Measurements from ENCODE around the gene FCRLB. TPM values are rescaled to one million over a fixed set of nuclear protein-coding genes. Genes with fewer than 3 reads are reported as not detected.
A peak's percentile ranks its signal among the peaks of the same experiment; 100 is the strongest.
"Not testable (repeated sequence)": the region's sequence is repeated elsewhere in the genome, so short reads cannot be mapped to it uniquely, and the experiment has no call there.

The FCRLB gene
- total and polyA plus RNA-seq, 3 donors from 2014 or later, result 0.53 to 0.68 (median 0.63) TPM

GRCh38 chr1:161766102-161766981 is 45.0 kb downstream of the FCRLB start, which contains the start of gene ATF6:
Gene ATF6 (plus strand): TSS chr1:161766320. CDS start chr1:161766361, 41 bp downstream.
- WGBS, 2 donors, result 0 to 1% methylated on average over 32 to 35 of the region's 35 CpGs
- Histone ChIP-seq H3K36me3 (ENCODE audit: low read depth, missing control alignments) (no peaks in the 10 kb centered on the region), H3K9me3 (no peaks in the 10 kb centered on the region), H3K27ac (peak within 1 kb of the TSS; percentile 91 to 92), H3K27me3 (no peaks in the 10 kb centered on the region), H3K4me3 (peak within 1 kb of the TSS; percentile 86 to 89), H3K4me1 (peaks cover 11% of the 10 kb centered on the region)
- intact Hi-C loops (cut with DNase I; ENCODE audit: low total_unique reads), result no loop called here
- TF ChIP-seq CTCF (IDR thresholded peaks at IDR 0.05) (peak in 2 of 3 experiments; percentile 37 to 54), POLR2A (IDR thresholded peaks at IDR 0.05) (peak; percentile 26)
- DNase-seq, result peak; percentile 94

GRCh38 chr1:161768461-161768860 is 47.1 kb downstream of the FCRLB start:
- no peak overlapping the region for H3K4me3 ChIP-seq
- WGBS, 2 donors, result 73 to 80% methylated on average over 5 of the region's 5 CpGs
- H3K4me1 ChIP-seq, result peaks cover 11% of the 10 kb centered on the region
- H3K36me3 ChIP-seq (ENCODE audit: low read depth, missing control alignments), result no peaks in the 10 kb centered on the region
- no peak for TF ChIP-seq POLR2A (IDR thresholded peaks at IDR 0.05)
- TF ChIP-seq CTCF (IDR thresholded peaks at IDR 0.05), result no peak
- H3K9me3 ChIP-seq, result no peaks in the 10 kb centered on the region
- intact Hi-C loops (cut with DNase I; ENCODE audit: low total_unique reads), result no loop called here
- no peak overlapping the region for H3K27ac ChIP-seq
- DNase-seq, result no peak
- H3K27me3 ChIP-seq, result no peaks in the 10 kb centered on the region

- DNase-seq, result no peak
- Histone ChIP-seq H3K4me3 (no peak overlapping the region), H3K36me3 (ENCODE audit: low read depth, missing control alignments) (no peaks in the 10 kb centered on the region), H3K27me3 (no peaks in the 10 kb centered on the region), H3K9me3 (no peaks in the 10 kb centered on the region), H3K4me1 (peaks cover 11% of the 10 kb centered on the region), H3K27ac (no peak overlapping the region)
- no peak for TF ChIP-seq CTCF (IDR thresholded peaks at IDR 0.05)
- no peak for TF ChIP-seq POLR2A (IDR thresholded peaks at IDR 0.05)
- intact Hi-C loops (cut with DNase I; ENCODE audit: low total_unique reads), result no loop called here
These were observed 47.8 kb downstream of the FCRLB start for GRCh38 chr1:161768986-161769672.

- H3K9me3 ChIP-seq; H3K27me3 ChIP-seq; intact Hi-C loops (cut with DNase I; ENCODE audit: low total_unique reads); H3K4me3 ChIP-seq; H3K36me3 ChIP-seq (ENCODE audit: low read depth, missing control alignments); H3K27ac ChIP-seq; DNase-seq: not testable (repeated sequence)
- WGBS, 2 donors, result 76 to 86% methylated on average over 5 of the region's 5 CpGs
- peaks cover 11% of the 10 kb centered on the region for H3K4me1 ChIP-seq
These were observed 48.3 kb downstream of the FCRLB start for GRCh38 chr1:161769673-161770045.

- H3K27ac ChIP-seq, result no peak overlapping the region
- H3K27me3 ChIP-seq, result no peaks in the 10 kb centered on the region
- DNase-seq, result no peak
- TF ChIP-seq POLR2A (IDR thresholded peaks at IDR 0.05), result no peak
- TF ChIP-seq CTCF (IDR thresholded peaks at IDR 0.05), result no peak
- WGBS, 2 donors, result 89 to 92% methylated on average over 3 of the region's 3 CpGs
- no peaks in the 10 kb centered on the region for H3K36me3 ChIP-seq (ENCODE audit: low read depth, missing control alignments)
- no peak overlapping the region for H3K4me3 ChIP-seq
- intact Hi-C loops (cut with DNase I; ENCODE audit: low total_unique reads), result no loop called here
- H3K4me1 ChIP-seq, result peaks cover 11% of the 10 kb centered on the region
- no peaks in the 10 kb centered on the region for H3K9me3 ChIP-seq
These were observed 48.9 kb downstream of the FCRLB start for GRCh38 chr1:161770250-161770649.
